Calu3 (cell line): ENCODE results near the gene SLC41A3. TPM values are rescaled to one million over a fixed set of nuclear protein-coding genes. Genes with fewer than 3 reads are reported as not detected.

Experiments used
- Bru-seq: library from RNA; stranded (reverse); fragments of 400-500 nt; gene quantifications from one replicate; lab custom pipeline; 2021; lab: Mats Ljungman, UMichigan
- BruChase-seq, 2 experiments: library from RNA; stranded (reverse); fragments of 400-500 nt; gene quantifications; one replicate each; lab custom pipeline; 2021; lab: Mats Ljungman, UMichigan
- BruUV-seq: library from RNA; stranded (reverse); fragments of 400-500 nt; replicated peaks from 2 replicates; lab custom pipeline; 2021; lab: Mats Ljungman, UMichigan
- CTCF ChIA-PET: fragments of 300-600 bp; sonication (Branson Sonifier 250); formaldehyde crosslinking; loops from one replicate; lab custom pipeline; 2022; ENCODE audit warnings: antibody characterized with exemption; lab: Charles Lee
- DNase-seq: peaks from one replicate; pipeline ENCODE4 v3.0.0; 2022
- H3K27ac Mint-ChIP-seq: one replicate; pipeline ENCODE4 v1.8.0; 2022; ENCODE audit warnings: mixed read lengths; ENCODE audit not compliant: unreplicated experiment
- H3K27me3 Mint-ChIP-seq: one replicate; pipeline ENCODE4 v1.8.0; 2022; ENCODE audit warnings: mixed read lengths; ENCODE audit not compliant: unreplicated experiment
- H3K36me3 Mint-ChIP-seq: one replicate; pipeline ENCODE4 v1.8.0; 2022; ENCODE audit warnings: mild to moderate bottlenecking, moderate library complexity, mixed read lengths; ENCODE audit not compliant: insufficient read depth, unreplicated experiment
- H3K4me1 Mint-ChIP-seq: one replicate; pipeline ENCODE4 v1.8.0; 2022; ENCODE audit warnings: mild to moderate bottlenecking, low read depth, mixed read lengths; ENCODE audit not compliant: unreplicated experiment
- H3K4me3 Mint-ChIP-seq: one replicate; pipeline ENCODE4 v1.8.0; 2022; ENCODE audit warnings: mild to moderate bottlenecking, low read depth, moderate library complexity, mixed read lengths; ENCODE audit not compliant: unreplicated experiment
- H3K9me3 Mint-ChIP-seq: one replicate; pipeline ENCODE4 v1.8.0; 2022; ENCODE audit warnings: low read depth, mixed read lengths; ENCODE audit not compliant: unreplicated experiment
- CTCF ChIP-seq: fragments of 200-600 bp; IDR thresholded peaks from one replicate; pipeline ENCODE4 v1.8.0; 2022; ENCODE audit warnings: antibody characterized with exemption; ENCODE audit not compliant: unreplicated experiment
- intact Hi-C: fragments of 100-400 bp; cut with micrococcal nuclease; formaldehyde crosslinking; loops from one replicate; pipeline ENCODE4 v1.10.0; 2022; ENCODE audit not compliant: unreplicated experiment
- long read RNA-seq: library from polyadenylated mRNA; stranded (forward); transcript quantifications from one replicate; pipeline ENCODE4 v2.0.0, GENCODE V29; 2022
- total RNA-seq: library from RNA; stranded (reverse); gene quantifications from 2 replicates; pipeline ENCODE4 v1.2.3, GENCODE V29; 2022

SLC41A3 gene
- total RNA-seq (69.6 and 101 TPM in 2 replicates), Bru-seq, nascent RNA (percentile 62 among the genes with signal in this experiment), BruChase-seq, experiment 1, labeled RNA remaining after a 6-hour chase (percentile 57 among the genes with signal in this experiment), BruChase-seq, experiment 2, labeled RNA remaining after a 2-hour chase (percentile 51 among the genes with signal in this experiment)
- long read RNA-seq, transcript SLC41A3-203 (11 exons, 2,169 nt) = major isoform, 18 of 76 reads
- long read RNA-seq, partial matches to known transcripts = 11 of 76 reads
- long read RNA-seq, other reads (novel, unspliced or antisense) = 41 of 76 reads

- BruUV-seq = TSS peak; percentile 54
- H3K4me1 Mint-ChIP-seq = peaks cover 36% of the 10 kb centered on the region
- H3K27ac Mint-ChIP-seq = peak within 1 kb of the TSS; percentile 40
- peaks cover 34% of the 10 kb centered on the region for H3K36me3 Mint-ChIP-seq
- H3K27me3 Mint-ChIP-seq = no peaks in the 10 kb centered on the region
- DNase-seq = peak; percentile 98
- CTCF ChIA-PET = interaction anchor here (0.6 to 1.4 kb wide), 5 partner anchors 9 to 243 kb away, joined by 3 to 13 read pairs (median 3); no protein-coding TSS in a partner anchor
- H3K9me3 Mint-ChIP-seq = peaks cover 3% of the 10 kb centered on the region
- peak within 1 kb of the TSS; percentile 73 for H3K4me3 Mint-ChIP-seq
- intact Hi-C loops = loop anchor here (5.0 kb wide), 1 partner anchor 112 kb away; no protein-coding TSS in a partner anchor
- peak; percentile 49 for TF ChIP-seq CTCF
These were observed at the start of gene SLC41A3 for GRCh38 chr3:126083913-126084767. SLC41A3 (minus strand) TSS chr3:126084124; CDS start chr3:126068219, 15,905 bp downstream.

GRCh38 chr3:126133606-126134005 is 49.7 kb upstream of the SLC41A3 start:
- H3K27me3 Mint-ChIP-seq = peaks cover 9% of the 10 kb centered on the region
- BruUV-seq = no TSS peak
- no peak overlapping the region for H3K4me3 Mint-ChIP-seq
- H3K27ac Mint-ChIP-seq = no peak overlapping the region
- DNase-seq = peak; percentile 6
- peaks cover 15% of the 10 kb centered on the region for H3K4me1 Mint-ChIP-seq
- H3K9me3 Mint-ChIP-seq = no peaks in the 10 kb centered on the region
- intact Hi-C loops = loop anchor here (1.0 to 5.0 kb wide), 4 partner anchors 65 to 341 kb away; no protein-coding TSS in a partner anchor
- CTCF ChIA-PET = interaction anchor here (0.8 to 3.0 kb wide), 8 partner anchors 14 to 340 kb away, joined by 3 to 12 read pairs (median 3); no protein-coding TSS in a partner anchor
- TF ChIP-seq CTCF = no peak
- peaks cover 9% of the 10 kb centered on the region for H3K36me3 Mint-ChIP-seq

DNA sequence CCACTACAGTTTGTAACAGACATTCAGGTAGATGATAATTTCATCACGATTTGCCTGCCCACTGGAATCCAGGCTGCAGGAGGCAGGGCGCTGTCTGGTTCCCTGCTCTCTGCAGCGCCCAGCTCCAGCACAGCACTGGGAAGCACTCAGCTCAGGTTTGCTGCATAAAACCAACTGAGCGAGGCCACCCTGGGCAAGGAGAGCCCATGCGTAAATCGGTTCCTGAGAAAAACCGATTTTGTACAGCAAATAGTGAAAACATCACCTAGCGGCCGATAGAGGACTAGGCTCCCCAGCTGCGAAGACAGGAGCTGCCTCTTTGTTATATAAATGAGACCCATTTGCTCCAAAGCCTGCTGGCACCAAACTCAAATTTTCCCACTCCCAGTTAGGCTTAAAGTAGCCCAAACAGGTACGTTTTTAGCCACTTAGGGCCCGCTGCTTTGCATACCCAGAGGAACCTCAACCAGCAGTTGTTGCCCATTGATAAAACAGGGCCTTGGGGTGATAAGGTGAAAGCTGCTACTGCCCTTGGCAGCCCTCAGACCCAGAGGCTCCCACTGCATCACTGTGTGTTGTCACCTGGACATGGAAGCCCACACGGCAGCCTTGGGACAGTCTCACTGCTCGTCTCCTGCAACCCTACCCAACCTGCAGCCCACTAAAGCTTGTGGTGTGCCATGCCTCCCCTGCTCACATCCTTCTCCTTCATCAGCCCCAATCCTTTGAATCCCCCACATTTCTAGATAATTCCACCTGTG is 49.0 kb upstream of the SLC41A3 start:
- no peak overlapping the region for H3K4me3 Mint-ChIP-seq
- no TSS peak for BruUV-seq
- no peaks in the 10 kb centered on the region for H3K9me3 Mint-ChIP-seq
- CTCF ChIA-PET = interaction anchor here (0.8 to 3.0 kb wide), 5 partner anchors 27 to 339 kb away, joined by 3 to 12 read pairs (median 3); no protein-coding TSS in a partner anchor
- H3K4me1 Mint-ChIP-seq = peaks cover 15% of the 10 kb centered on the region
- H3K36me3 Mint-ChIP-seq = peaks cover 9% of the 10 kb centered on the region
- TF ChIP-seq CTCF = no peak
- H3K27me3 Mint-ChIP-seq = peaks cover 9% of the 10 kb centered on the region
- H3K27ac Mint-ChIP-seq = no peak overlapping the region
- no peak for DNase-seq
- intact Hi-C loops = loop anchor here (5.0 kb wide), 1 partner anchor 79 kb away; no protein-coding TSS in a partner anchor
